WI38 (cell line): Measurements from ENCODE around the gene RPL37A.

ENCODE experiments used
- H3K4me3 ChIP-seq: 2 replicates; pipeline ENCODE4 v1.5.1; 2011; ENCODE audit warnings: low read depth, mild to moderate bottlenecking, control low read depth, low read length
- CTCF ChIP-seq: IDR thresholded peaks from 2 replicates; pipeline ENCODE4 v1.5.1; 2012; ENCODE audit warnings: low read depth, mild to moderate bottlenecking, control low read depth, low read length

The RPL37A gene

DNA sequence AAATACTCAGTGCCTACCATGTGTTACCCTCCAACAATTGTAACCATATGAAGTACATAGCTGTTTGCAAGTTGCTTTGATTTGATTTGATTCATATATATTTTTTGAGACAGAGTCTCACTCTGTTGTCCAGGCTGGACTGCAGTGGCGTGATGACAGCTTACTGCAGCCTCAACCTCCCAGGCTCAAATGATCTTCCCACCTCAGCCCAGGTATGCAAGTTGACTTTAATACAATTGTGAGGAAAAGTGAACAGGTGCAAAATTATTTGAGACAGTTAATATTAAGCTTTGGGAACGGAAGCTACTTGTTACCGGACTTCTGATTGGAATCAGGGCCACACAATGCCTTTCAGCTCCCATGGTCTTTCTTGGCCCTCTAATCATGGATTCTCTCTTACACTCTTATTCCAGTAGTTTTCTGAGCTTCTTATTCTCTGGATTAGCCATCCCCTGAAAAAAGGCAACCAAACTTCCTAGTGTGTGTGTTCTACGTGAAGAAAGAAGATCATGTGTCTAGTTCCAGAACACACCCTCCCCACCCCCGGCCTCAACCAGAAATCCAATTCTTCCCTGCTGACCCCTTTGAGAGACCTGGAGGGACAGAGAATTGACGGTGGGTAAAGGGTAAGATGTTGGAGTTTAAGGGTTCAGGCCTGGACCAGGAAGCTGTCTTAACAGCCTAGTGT is 1.1 kb upstream of the RPL37A start:
- H3K4me3 ChIP-seq, result peak overlapping the region; percentile 94

DNA sequence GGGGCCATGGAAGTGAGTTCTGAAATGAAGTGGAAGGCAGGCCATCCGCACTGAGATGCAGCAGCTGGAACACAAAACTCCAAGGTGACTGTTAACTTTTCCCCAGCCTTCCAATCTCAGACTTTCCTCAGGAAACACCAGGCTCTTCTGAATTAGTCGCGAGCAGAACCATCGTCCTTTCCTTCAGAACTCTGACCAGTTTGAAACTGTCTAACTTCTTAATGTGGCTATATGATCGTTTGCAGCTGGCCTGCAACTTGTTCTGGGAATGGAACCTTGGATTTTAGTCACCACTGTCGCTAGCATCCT is 620 bp upstream of the RPL37A start:
- peak overlapping the region; percentile 94 for H3K4me3 ChIP-seq

More for the DNA sequence above, 1.1 kb upstream of the RPL37A start:
- TF ChIP-seq CTCF, result no peak

DNA sequence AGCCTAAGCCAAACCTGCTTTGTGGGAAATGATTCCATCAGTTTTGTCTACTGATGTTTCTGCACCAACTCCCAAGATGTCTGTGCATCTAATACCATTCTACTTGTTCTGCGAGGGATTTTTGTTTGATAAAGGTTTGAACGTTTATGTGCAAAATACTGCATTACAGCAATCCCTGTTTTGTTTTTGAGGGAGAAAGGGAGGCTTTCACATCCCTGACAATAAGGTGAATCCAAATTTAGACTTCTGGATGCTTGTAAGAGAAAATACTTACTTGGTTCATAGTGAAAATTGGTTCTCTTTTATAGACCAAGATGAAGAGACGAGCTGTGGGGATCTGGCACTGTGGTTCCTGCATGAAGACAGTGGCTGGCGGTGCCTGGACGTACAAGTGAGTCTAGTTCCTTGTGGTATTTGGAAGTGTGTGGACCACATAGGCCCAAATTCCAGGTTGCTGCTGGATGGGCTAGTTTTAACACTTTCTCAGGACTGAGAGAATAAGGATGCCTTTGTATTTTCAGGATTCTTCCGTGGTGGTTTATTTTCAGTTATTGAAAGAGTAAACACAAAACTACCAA is 1.1 kb downstream of the RPL37A start:
- peak overlapping the region; percentile 94 for H3K4me3 ChIP-seq

More for the DNA sequence above, 620 bp upstream of the RPL37A start:
- no peak for TF ChIP-seq CTCF

DNA sequence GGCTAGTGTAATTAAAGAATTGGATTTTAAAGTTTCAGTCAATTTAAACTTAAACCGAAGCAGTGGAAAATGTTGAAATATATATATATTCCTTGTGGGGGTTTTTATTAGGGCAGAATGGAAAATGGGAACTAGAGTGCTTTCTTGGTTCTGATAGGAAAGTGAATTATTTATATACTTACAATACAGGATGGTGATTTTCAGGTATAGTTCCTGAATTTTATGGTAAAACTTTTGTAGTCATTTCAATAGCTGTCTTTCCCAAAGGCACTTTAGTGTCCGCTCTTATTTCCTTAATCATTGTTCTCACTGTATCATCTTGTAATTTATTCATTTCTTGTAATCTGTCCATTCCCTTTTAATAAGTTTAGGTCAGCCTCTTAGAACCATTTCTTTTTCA is 1.9 kb downstream of the RPL37A start:
- TF ChIP-seq CTCF, result no peak
- peak overlapping the region; percentile 94 for H3K4me3 ChIP-seq

More for the DNA sequence above, 1.1 kb downstream of the RPL37A start:
- TF ChIP-seq CTCF, result no peak

DNA sequence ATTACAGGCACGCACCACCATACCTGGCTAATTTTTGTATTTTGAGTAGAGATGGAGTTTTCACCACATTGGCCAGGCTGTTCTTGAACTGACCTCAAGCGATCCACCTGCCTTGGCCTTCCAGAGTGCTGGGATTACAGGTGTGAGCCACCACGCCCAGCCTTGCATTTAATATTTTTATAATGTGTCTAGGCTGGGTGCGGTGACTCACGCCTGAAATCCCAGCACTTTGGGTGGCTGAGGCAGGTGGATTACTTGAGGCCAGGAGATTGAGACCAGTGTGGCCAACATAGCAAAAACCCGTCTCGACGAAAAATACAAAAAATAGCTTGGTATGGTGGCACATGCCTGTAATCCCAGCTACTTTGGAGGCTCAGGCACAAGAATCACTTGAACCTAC is 3.2 kb downstream of the RPL37A start:
- no peak overlapping the region for H3K4me3 ChIP-seq
- no peak for TF ChIP-seq CTCF

DNA sequence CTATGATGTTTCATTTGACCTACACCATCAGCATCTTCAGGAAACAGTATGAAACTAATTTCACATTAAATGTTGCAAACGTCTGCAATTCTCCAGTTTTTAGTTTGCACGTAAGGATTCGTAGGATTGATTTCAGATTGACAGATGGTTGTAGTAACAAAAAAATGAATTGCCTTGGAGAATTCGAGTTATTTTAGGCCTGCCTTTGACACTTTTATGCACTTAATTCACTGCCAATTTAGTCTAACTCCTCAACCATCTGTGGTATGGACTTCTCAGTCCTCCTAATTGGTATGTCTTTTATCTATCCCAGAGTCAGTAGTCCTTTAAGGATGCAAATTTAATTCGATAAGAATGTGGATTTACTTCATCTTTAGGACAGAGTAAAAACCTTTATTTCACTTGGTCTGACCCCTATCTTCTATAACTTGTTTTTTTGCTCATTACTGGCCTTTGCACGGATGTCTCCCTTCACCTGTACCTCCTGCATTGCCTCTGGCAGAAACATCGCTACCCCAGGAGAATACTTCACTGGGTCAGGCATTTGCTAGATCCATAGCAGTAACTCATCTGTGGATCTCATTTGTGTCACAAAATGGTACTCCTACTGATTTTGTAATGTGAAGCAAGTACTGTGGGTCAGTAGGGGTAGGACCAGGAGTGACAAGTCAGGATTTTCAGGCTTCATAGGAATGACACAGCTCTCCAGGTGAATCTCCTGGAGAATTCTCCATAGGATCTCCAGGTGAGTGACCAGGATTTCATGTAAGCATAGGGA is 3.9 kb downstream of the RPL37A start:
- no peak overlapping the region for H3K4me3 ChIP-seq
- no peak for TF ChIP-seq CTCF

GRCh38 chr2:216503159-216503629 is 4.5 kb downstream of the RPL37A start:
- no peak overlapping the region for H3K4me3 ChIP-seq
- TF ChIP-seq CTCF, result no peak
